WTC11 (cell line): ENCODE data around the gene PLAGL1.

Source experiments
- ATF2 ChIP-seq: sonication (generic); formaldehyde crosslinking; IDR thresholded peaks from 2 replicates; pipeline ENCODE4 v1.8.1; 2022; ENCODE audit warnings: low read depth, missing genetic modification reagents, borderline replicate concordance
- CTCF ChIP-seq: fragments of 200-600 bp; IDR thresholded peaks from 2 replicates; pipeline ENCODE4 v1.8.0; 2022; ENCODE audit warnings: antibody characterized with exemption
- FOXK1 ChIP-seq: sonication (generic); formaldehyde crosslinking; IDR thresholded peaks from 2 replicates; pipeline ENCODE4 v1.8.0; 2022; ENCODE audit warnings: mild to moderate bottlenecking, moderate library complexity, missing genetic modification reagents
- MAX ChIP-seq: sonication (generic); formaldehyde crosslinking; IDR thresholded peaks from 2 replicates; pipeline ENCODE4 v1.8.0; 2022; ENCODE audit warnings: mild to moderate bottlenecking, missing genetic modification reagents
- NFATC4 ChIP-seq: fragments of 250-450 bp; sonication (Bioruptor Pico); IDR thresholded peaks from 2 replicates; pipeline ENCODE4 v1.9.0; 2021; ENCODE audit warnings: mild to moderate bottlenecking
- NR3C1 ChIP-seq: sonication (generic); formaldehyde crosslinking; conservative IDR thresholded peaks from 2 replicates; pipeline ENCODE4 v1.8.1; 2023; ENCODE audit warnings: low read depth, mild to moderate bottlenecking, missing genetic modification reagents
- SP1 ChIP-seq: sonication (generic); formaldehyde crosslinking; conservative IDR thresholded peaks from 2 replicates; pipeline ENCODE4 v1.8.1; 2022; ENCODE audit warnings: missing genetic modification reagents
- ZBTB21 ChIP-seq: sonication (generic); formaldehyde crosslinking; IDR thresholded peaks from 2 replicates; pipeline ENCODE4 v1.8.1; 2023; ENCODE audit warnings: mild to moderate bottlenecking, missing genetic modification reagents, borderline replicate concordance
- TF ChIP-seq, protein P1 (sequence below): sonication (generic); formaldehyde crosslinking; IDR thresholded peaks from 2 replicates; pipeline ENCODE4 v1.8.0; 2023; ENCODE audit warnings: missing genetic modification reagents

GRCh38 chr6:144049386-144049785, 41.3 kb upstream of the PLAGL1 start:
- TF ChIP-seq NR3C1 (CRISPR knock-in tag) = no peak
- TF ChIP-seq SP1 (CRISPR knock-in tag) = no peak
- TF ChIP-seq, protein P1, sequence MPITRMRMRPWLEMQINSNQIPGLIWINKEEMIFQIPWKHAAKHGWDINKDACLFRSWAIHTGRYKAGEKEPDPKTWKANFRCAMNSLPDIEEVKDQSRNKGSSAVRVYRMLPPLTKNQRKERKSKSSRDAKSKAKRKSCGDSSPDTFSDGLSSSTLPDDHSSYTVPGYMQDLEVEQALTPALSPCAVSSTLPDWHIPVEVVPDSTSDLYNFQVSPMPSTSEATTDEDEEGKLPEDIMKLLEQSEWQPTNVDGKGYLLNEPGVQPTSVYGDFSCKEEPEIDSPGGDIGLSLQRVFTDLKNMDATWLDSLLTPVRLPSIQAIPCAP (CRISPR knock-in tag) = no peak
- TF ChIP-seq ZBTB21 (CRISPR knock-in tag) = no peak
- no peak for TF ChIP-seq MAX (CRISPR knock-in tag)
- TF ChIP-seq CTCF = no peak
- no peak for TF ChIP-seq NFATC4 (CRISPR knock-in tag)
- no peak for TF ChIP-seq FOXK1 (CRISPR knock-in tag)
- no peak for TF ChIP-seq ATF2
